ENCODE measurements around the gene CAMKMT. TPM values are rescaled to one million over a fixed set of nuclear protein-coding genes. Genes with fewer than 3 reads are reported as not detected.

Gene CAMKMT
- total RNA-seq, 1 experiment from 2014 or later: 17.4 TPM

DNA sequence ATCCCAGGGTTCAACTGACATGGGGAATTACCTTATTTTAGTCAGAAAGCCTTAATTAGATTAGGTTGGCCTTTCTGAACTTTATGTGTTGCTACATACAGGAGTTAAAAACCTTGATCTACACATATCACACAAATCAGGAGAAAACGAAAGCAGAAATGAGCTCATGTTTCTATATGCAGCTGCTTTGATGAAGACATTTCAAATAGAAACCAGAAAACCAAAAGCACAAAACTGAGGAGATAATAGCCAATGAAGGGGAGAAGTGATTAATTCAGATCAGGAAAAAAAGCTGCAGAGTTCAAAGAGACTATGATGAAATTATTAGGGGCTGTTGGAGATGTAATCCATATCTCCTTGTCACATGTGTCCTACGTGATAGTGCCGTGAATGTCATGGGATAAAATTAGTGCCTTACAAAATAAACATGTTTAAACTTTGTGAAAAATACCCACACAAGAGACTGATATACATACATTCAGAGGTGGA, 255.0 kb downstream of the CAMKMT start:
- H4K91ac ChIP-seq (ENCODE audit: insufficient read length, low read depth, low read length): no peak overlapping the region
- H3K4me1 ChIP-seq (ENCODE audit: insufficient read depth, low read length): peaks cover 4% of the 10 kb centered on the region; the same call in 1 of the 2 replicates
- H2BK120ac ChIP-seq (ENCODE audit: low read depth, low read length, poor library complexity, severe bottlenecking): no peak overlapping the region
- no peak overlapping the region for H2BK15ac ChIP-seq (ENCODE audit: low read depth, low read length)
- no peak overlapping the region for H2BK20ac ChIP-seq (ENCODE audit: low read depth, low read length, poor library complexity, severe bottlenecking)
- H3K23ac ChIP-seq (ENCODE audit: insufficient read length, low read depth, low read length): no peak overlapping the region
- no peak overlapping the region for H4K8ac ChIP-seq (replicated peaks; ENCODE audit: insufficient read length, low read depth, low read length)
- no peak overlapping the region for H2AK5ac ChIP-seq (ENCODE audit: insufficient read length, low read length)
- H3K27ac ChIP-seq (ENCODE audit: insufficient read length, low read depth, low read length): no peak overlapping the region
- no peaks in the 10 kb centered on the region for H3K27me3 Mint-ChIP-seq (ENCODE audit: low read depth)
- no peak overlapping the region for H3K18ac ChIP-seq (ENCODE audit: insufficient read length, low read depth, low read length)
- H3T11ph ChIP-seq (ENCODE audit: low read length): no peak overlapping the region
- TF ChIP-seq, protein P1, sequence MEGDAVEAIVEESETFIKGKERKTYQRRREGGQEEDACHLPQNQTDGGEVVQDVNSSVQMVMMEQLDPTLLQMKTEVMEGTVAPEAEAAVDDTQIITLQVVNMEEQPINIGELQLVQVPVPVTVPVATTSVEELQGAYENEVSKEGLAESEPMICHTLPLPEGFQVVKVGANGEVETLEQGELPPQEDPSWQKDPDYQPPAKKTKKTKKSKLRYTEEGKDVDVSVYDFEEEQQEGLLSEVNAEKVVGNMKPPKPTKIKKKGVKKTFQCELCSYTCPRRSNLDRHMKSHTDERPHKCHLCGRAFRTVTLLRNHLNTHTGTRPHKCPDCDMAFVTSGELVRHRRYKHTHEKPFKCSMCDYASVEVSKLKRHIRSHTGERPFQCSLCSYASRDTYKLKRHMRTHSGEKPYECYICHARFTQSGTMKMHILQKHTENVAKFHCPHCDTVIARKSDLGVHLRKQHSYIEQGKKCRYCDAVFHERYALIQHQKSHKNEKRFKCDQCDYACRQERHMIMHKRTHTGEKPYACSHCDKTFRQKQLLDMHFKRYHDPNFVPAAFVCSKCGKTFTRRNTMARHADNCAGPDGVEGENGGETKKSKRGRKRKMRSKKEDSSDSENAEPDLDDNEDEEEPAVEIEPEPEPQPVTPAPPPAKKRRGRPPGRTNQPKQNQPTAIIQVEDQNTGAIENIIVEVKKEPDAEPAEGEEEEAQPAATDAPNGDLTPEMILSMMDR (conservative IDR thresholded peaks at IDR 0.05): no peak
- no peaks in the 10 kb centered on the region for H3K9me3 Mint-ChIP-seq
- H3K79me1 ChIP-seq (ENCODE audit: insufficient read depth, low read depth, low read length, poor library complexity, severe bottlenecking): no peaks in the 10 kb centered on the region
- H2AFZ ChIP-seq (ENCODE audit: low read length): no peak overlapping the region
- no peak overlapping the region for H3K4me2 ChIP-seq (ENCODE audit: insufficient read depth, insufficient read length, low read length)
- no peak overlapping the region for H3K4ac ChIP-seq (ENCODE audit: low read depth, low read length)
- no peak overlapping the region for H2BK12ac ChIP-seq (ENCODE audit: insufficient read length, low read depth, low read length)
- no peak overlapping the region for H4K5ac ChIP-seq (ENCODE audit: insufficient read length, low read depth, low read length)
- H3K27ac Mint-ChIP-seq: no peak overlapping the region
- no peak overlapping the region for H3K14ac ChIP-seq (ENCODE audit: insufficient read depth, low read length)
- no peaks in the 10 kb centered on the region for H3K9me3 ChIP-seq (ENCODE audit: control insufficient read depth, low read depth, low read length)
- H3K9ac ChIP-seq (ENCODE audit: extremely low read depth, insufficient read length, low read length): no peak overlapping the region
- no peaks in the 10 kb centered on the region for H3K79me2 ChIP-seq (ENCODE audit: insufficient read depth, low read length)
- no peak overlapping the region for H2BK5ac ChIP-seq (ENCODE audit: insufficient read length, low read length)
- no peaks in the 10 kb centered on the region for H3K27me3 ChIP-seq (ENCODE audit: insufficient read depth, low read length)
- H3K36me3 Mint-ChIP-seq (ENCODE audit: insufficient read depth in 1 of 3, low read depth in 3 of 3): peaks cover 0 to 2% (median 0%) of the 10 kb centered on the region in 3 experiments; a peak in 1 of 7 replicates
- H3K23me2 ChIP-seq (ENCODE audit: insufficient read length, low read depth, low read length, poor library complexity, severe bottlenecking): no peaks in the 10 kb centered on the region
- H3K4me3 Mint-ChIP-seq: no peak overlapping the region
- no peak overlapping the region for H3K56ac ChIP-seq (ENCODE audit: insufficient read length, low read depth, low read length)
- no CpG with 5 or more reads among the region's 3 CpGs for WGBS (ENCODE audit: extremely low coverage, insufficient read length, low lambda C conversion rate)
- no peaks in the 10 kb centered on the region for H4K20me1 ChIP-seq (ENCODE audit: control insufficient read depth, insufficient read depth, insufficient read length)
- DNase-seq: no peak
- peaks cover 0 to 3% of the 10 kb centered on the region in 2 experiments; a peak in 1 of 4 replicates for H3K4me1 Mint-ChIP-seq

Measured in H9 (cell line).